Measurements from ENCODE around the gene AQP1.

Gene AQP1

DNA sequence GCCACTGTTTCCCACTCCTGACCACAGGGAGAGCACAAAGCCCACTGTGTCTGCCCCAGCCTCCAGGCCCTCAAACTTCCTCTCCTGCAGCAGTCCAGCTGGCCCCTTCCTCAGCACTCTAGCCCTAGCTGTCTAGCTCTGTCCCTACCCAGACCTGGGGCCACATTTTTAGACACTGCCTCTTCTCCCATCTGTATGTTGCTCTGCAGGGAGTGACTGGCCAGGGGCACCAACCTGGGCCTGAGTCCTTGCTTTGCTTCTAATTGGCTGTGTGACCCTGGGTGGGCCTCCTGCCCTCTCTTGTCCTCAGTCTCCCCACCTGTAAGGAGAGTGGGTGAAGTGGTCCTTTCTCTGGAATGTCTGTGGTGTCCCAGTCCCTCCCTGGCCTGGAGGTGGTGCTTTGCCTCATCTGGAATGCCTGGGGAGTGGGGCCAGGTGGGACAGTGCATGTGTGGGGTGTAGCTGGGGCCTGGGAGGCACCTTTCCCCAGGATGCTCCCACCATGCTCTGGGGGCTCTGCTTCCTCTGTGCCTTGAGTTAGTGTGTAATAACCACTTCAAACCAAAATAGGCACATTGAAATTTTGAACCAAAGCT is 25.1 kb downstream of the AQP1 start:
- Histone ChIP-seq H3K27ac (no peak overlapping the region), H3K27me3 (no peaks in the 10 kb centered on the region), H3K4me3 (no peak overlapping the region), H3K4me1 (peaks cover 0 to 8% (median 3%) of the 10 kb centered on the region in 4 donors), H3K9me3 (no peaks in the 10 kb centered on the region), H3K36me3 (no peaks in the 10 kb centered on the region)
- DNase-seq = no peak
- intact Hi-C loops (cut with DNase I; ENCODE audit: low total_unique reads) = no loop called here
- TF ChIP-seq, protein P1, sequence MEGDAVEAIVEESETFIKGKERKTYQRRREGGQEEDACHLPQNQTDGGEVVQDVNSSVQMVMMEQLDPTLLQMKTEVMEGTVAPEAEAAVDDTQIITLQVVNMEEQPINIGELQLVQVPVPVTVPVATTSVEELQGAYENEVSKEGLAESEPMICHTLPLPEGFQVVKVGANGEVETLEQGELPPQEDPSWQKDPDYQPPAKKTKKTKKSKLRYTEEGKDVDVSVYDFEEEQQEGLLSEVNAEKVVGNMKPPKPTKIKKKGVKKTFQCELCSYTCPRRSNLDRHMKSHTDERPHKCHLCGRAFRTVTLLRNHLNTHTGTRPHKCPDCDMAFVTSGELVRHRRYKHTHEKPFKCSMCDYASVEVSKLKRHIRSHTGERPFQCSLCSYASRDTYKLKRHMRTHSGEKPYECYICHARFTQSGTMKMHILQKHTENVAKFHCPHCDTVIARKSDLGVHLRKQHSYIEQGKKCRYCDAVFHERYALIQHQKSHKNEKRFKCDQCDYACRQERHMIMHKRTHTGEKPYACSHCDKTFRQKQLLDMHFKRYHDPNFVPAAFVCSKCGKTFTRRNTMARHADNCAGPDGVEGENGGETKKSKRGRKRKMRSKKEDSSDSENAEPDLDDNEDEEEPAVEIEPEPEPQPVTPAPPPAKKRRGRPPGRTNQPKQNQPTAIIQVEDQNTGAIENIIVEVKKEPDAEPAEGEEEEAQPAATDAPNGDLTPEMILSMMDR (IDR thresholded peaks at IDR 0.05) = no peak

DNA sequence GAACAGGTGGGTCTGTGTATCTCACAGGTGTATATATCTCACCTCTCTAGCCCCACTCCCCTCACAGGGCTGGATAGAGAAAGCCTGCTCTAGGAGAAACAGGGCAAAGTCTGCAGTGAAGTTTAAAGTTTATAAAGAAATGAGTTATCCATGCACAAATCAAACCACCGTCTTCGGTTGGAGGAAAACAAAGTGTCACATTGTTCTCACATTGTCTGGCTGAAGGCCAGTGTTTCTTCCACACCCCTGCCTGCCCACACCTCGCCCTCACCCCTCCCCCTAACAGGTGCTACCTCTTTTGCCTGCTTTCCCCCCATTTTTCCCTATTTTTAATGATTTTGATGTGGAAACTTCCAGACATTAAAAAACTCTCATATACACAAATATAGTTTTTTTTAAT is 25.8 kb downstream of the AQP1 start:
- intact Hi-C loops (cut with DNase I; ENCODE audit: low total_unique reads) = no loop called here
- TF ChIP-seq, protein P1 (IDR thresholded peaks at IDR 0.05) = no peak
- no peak for DNase-seq
- Histone ChIP-seq H3K36me3 (no peaks in the 10 kb centered on the region), H3K27ac (no peak overlapping the region), H3K4me1 (peaks cover 0 to 8% (median 3%) of the 10 kb centered on the region in 4 donors), H3K4me3 (no peak overlapping the region), H3K27me3 (no peaks in the 10 kb centered on the region), H3K9me3 (no peaks in the 10 kb centered on the region)

GRCh38 chr7:30938435-30939316 is 27.0 kb downstream of the AQP1 start:
- intact Hi-C loops (cut with DNase I; ENCODE audit: low total_unique reads) = no loop called here
- Histone ChIP-seq H3K4me3 (peak overlapping the region in 1 of 2 donors; percentile 20), H3K36me3 (no peaks in the 10 kb centered on the region), H3K9me3 (no peaks in the 10 kb centered on the region), H3K27ac (no peak overlapping the region), H3K27me3 (no peaks in the 10 kb centered on the region), H3K4me1 (peaks cover 0 to 8% (median 3%) of the 10 kb centered on the region in 4 donors)
- TF ChIP-seq, protein P1 (IDR thresholded peaks at IDR 0.05) = peak; percentile 88 to 98
- DNase-seq = peak; percentile 73 to 88

DNA sequence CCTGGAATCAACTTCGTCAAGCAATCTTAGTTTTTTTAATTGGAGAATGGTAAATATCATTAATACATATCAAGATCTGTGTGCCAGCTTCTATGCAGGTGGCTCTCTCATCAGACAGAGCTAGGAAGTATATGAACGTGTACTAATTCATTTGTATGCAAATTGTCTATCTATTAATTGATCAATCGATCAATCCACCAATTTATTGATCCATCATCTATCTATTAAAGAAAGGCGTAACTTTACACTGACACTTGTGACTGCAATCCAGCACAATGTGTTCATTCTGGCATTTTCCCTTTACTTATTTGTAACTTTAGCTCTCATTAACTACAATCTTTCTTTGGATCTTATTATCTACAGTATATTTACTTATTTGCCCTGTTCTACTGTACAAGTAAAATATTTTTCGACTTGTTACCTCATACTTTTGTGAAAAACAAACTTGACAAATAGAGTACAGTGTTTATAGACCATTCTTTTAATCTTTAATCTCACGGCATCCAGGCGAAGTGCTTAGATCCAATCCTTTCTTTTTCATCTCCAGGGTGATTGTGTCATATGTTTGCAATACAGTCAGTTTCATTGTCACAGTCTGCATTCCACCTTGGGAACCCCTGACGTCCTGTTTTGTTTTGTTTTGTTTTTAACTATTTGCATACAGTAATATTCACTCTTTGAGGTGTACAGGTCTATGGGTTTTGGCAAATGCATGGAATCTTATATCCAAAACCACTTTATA is 30.1 kb downstream of the AQP1 start:
- TF ChIP-seq, protein P1 (IDR thresholded peaks at IDR 0.05) = no peak
- no peak overlapping the region for H3K4me3 ChIP-seq

GRCh38 chr7:30950197-30950596 is 38.5 kb downstream of the AQP1 start:
- H3K36me3 ChIP-seq = no peaks in the 10 kb centered on the region
- peaks cover 0 to 2% (median 0%) of the 10 kb centered on the region in 3 donors for H3K9me3 ChIP-seq
- H3K27ac ChIP-seq = no peak overlapping the region
- intact Hi-C loops (cut with DNase I; ENCODE audit: low total_unique reads) = no loop called here
- DNase-seq = no peak
- TF ChIP-seq, protein P1 (IDR thresholded peaks at IDR 0.05) = no peak
- no peak overlapping the region for H3K4me3 ChIP-seq
- H3K27me3 ChIP-seq = no peaks in the 10 kb centered on the region
- H3K4me1 ChIP-seq = no peaks in the 10 kb centered on the region

More for the DNA sequence above, 30.1 kb downstream of the AQP1 start:
- Histone ChIP-seq H3K27me3 (peaks cover 0 to 3% of the 10 kb centered on the region in 2 donors), H3K36me3 (no peaks in the 10 kb centered on the region), H3K4me1 (peaks cover 0 to 8% (median 3%) of the 10 kb centered on the region in 4 donors), H3K27ac (no peak overlapping the region), H3K9me3 (peaks cover 0 to 7% (median 0%) of the 10 kb centered on the region in 3 donors)
- DNase-seq = no peak
- intact Hi-C loops (cut with DNase I; ENCODE audit: low total_unique reads) = no loop called here
